ENCODE results near the gene HOXA11. TPM values are rescaled to one million over a fixed set of nuclear protein-coding genes. Genes with fewer than 3 reads are reported as not detected.

The HOXA11 gene
- total RNA-seq, 1 experiment from 2014 or later = not detected

GRCh38 chr7:27173956-27174873, 10.8 kb downstream of the HOXA11 start, which contains the start of gene HOXA10:
TSS of gene HOXA10 (minus strand) at chr7:27174320. CDS start at chr7:27174306, 14 bp downstream.
- intact Hi-C loops (cut with micrococcal nuclease; ENCODE audit: unreplicated experiment) = no loop called here
- no peaks in the 10 kb centered on the region for H3K9me3 ChIP-seq (ENCODE audit: low read depth, low read length, poor library complexity, severe bottlenecking)
- TF ChIP-seq CTCF (conservative IDR thresholded peaks at IDR 0.05; ENCODE audit: low read depth, low read length) = no peak
- TF ChIP-seq EZH2 (IDR thresholded peaks at IDR 0.05; ENCODE audit: borderline replicate concordance, low read depth, low read length, poor library complexity, severe bottlenecking) = peak; percentile 33
- peaks cover 90% of the 10 kb centered on the region for H3K27me3 ChIP-seq (replicated peaks; ENCODE audit: insufficient read depth, low read depth, low read length, poor library complexity)
- DNase-seq (ENCODE audit: low spot score) = no peak
- CTCF ChIA-PET = no interaction called here
- no TSS peak for BruUV-seq (replicated peaks)
- H3K4me1 ChIP-seq (ENCODE audit: insufficient read depth, low read length, poor library complexity, severe bottlenecking) = peaks cover 7% of the 10 kb centered on the region
- no peak within 1 kb of the TSS for H3K27ac ChIP-seq (ENCODE audit: low read depth, low read length, poor library complexity, severe bottlenecking)
- H3K4me3 ChIP-seq (ENCODE audit: low read depth, low read length, poor library complexity, severe bottlenecking) = peak within 1 kb of the TSS; percentile 41
- no peaks in the 10 kb centered on the region for H3K36me3 ChIP-seq (ENCODE audit: insufficient read depth, low read length, poor library complexity, severe bottlenecking)
- POLR2A ChIA-PET (ENCODE audit: low non-redundant PET) = no interaction called here

- TF ChIP-seq CTCF (conservative IDR thresholded peaks at IDR 0.05; ENCODE audit: low read depth, low read length) = no peak
- peak; percentile 96 for TF ChIP-seq EZH2 (IDR thresholded peaks at IDR 0.05; ENCODE audit: borderline replicate concordance, low read depth, low read length, poor library complexity, severe bottlenecking)
- peaks cover 86% of the 10 kb centered on the region for H3K27me3 ChIP-seq (replicated peaks; ENCODE audit: insufficient read depth, low read depth, low read length, poor library complexity)
- peaks cover 7% of the 10 kb centered on the region for H3K4me1 ChIP-seq (ENCODE audit: insufficient read depth, low read length, poor library complexity, severe bottlenecking)
- H3K36me3 ChIP-seq (ENCODE audit: insufficient read depth, low read length, poor library complexity, severe bottlenecking) = no peaks in the 10 kb centered on the region
- ChIA-PET CTCF (no interaction called here), POLR2A (ENCODE audit: low non-redundant PET) (no interaction called here)
- no TSS peak for BruUV-seq (replicated peaks)
- DNase-seq (ENCODE audit: low spot score) = no peak
- intact Hi-C loops (cut with micrococcal nuclease; ENCODE audit: unreplicated experiment) = no loop called here
- peak overlapping the region; percentile 41 for H3K4me3 ChIP-seq (ENCODE audit: low read depth, low read length, poor library complexity, severe bottlenecking)
- no peak overlapping the region for H3K27ac ChIP-seq (ENCODE audit: low read depth, low read length, poor library complexity, severe bottlenecking)
- no peaks in the 10 kb centered on the region for H3K9me3 ChIP-seq (ENCODE audit: low read depth, low read length, poor library complexity, severe bottlenecking)
Measured at GRCh38 chr7:27173511-27173955, 11.5 kb downstream of the HOXA11 start.

DNA sequence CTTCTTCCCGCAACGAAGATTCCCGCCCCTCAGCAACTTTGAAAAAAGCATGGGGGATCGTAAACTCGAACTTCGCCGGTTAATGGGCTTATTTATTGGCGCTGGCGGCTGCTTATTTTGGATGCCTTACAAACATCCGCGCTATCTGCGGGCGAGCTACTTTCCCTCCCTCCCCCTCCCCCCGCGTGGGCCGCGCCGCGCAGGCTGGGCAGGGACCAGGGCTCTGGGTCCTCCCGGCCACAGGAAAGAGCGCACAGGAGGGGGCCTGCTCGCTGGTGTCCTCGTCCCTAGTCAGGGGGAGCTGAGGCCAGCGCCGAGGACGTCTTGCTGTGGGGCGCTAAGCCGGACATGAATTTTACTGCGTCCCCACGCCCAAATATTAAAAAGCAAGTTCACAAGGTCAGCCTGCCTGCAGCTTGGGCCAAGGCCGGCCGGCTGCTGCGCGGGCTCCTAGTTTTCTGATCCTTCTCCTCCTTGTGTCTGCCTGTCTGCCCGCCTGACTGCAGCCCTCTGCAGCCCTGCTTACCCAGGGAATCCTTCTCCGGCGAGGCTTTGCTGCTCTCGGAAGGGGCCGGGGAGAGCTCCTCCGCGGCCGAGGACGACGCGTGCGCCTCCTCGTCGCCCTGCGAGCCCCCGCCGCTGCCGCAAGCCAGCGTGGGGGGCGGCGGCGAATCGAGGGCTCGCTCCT, 12.1 kb downstream of the HOXA11 start:
- ChIA-PET CTCF (no interaction called here), POLR2A (ENCODE audit: low non-redundant PET) (no interaction called here)
- Histone ChIP-seq H3K27me3 (replicated peaks; ENCODE audit: insufficient read depth, low read depth, low read length, poor library complexity) (peaks cover 85% of the 10 kb centered on the region), H3K36me3 (ENCODE audit: insufficient read depth, low read length, poor library complexity, severe bottlenecking) (no peaks in the 10 kb centered on the region), H3K4me1 (ENCODE audit: insufficient read depth, low read length, poor library complexity, severe bottlenecking) (peaks cover 7% of the 10 kb centered on the region), H3K4me3 (ENCODE audit: low read depth, low read length, poor library complexity, severe bottlenecking) (peak overlapping the region; percentile 41), H3K9me3 (ENCODE audit: low read depth, low read length, poor library complexity, severe bottlenecking) (no peaks in the 10 kb centered on the region), H3K27ac (ENCODE audit: low read depth, low read length, poor library complexity, severe bottlenecking) (no peak overlapping the region)
- BruUV-seq (replicated peaks) = no TSS peak
- peak; percentile 35 for DNase-seq (ENCODE audit: low spot score)
- intact Hi-C loops (cut with micrococcal nuclease; ENCODE audit: unreplicated experiment) = no loop called here
- TF ChIP-seq EZH2 (IDR thresholded peaks at IDR 0.05; ENCODE audit: borderline replicate concordance, low read depth, low read length, poor library complexity, severe bottlenecking) = no peak
- no peak for TF ChIP-seq CTCF (conservative IDR thresholded peaks at IDR 0.05; ENCODE audit: low read depth, low read length)

All from A673 (cell line).